ENCODE data around the gene PSMA8.

GRCh38 chr18:26085056-26085455 lies 48.6 kb upstream of the PSMA8 start:
- no peak for TF ChIP-seq CTCF (IDR thresholded peaks at IDR 0.05)
- TF ChIP-seq POLR2A (IDR thresholded peaks at IDR 0.05): no peak

Data from body of pancreas (tissue), 4 donors.